Spleen (tissue), 11 donors: ENCODE measurements around the gene UNC119B. TPM values are rescaled to one million over a fixed set of nuclear protein-coding genes. Genes with fewer than 3 reads are reported as not detected.

Experiments
- DNase-seq: peaks from one replicate; pipeline ENCODE4 v3.0.0-alpha.2; 2020
- H3K27ac ChIP-seq, 8 donors: fragments of 200-600 bp; sonication (generic) in 7 of 8; 1 replicate in 4 of 8; 2 replicates in 4 of 8; pipeline versions ENCODE4 v1.5.0 to v1.8.0; 2016 to 2021; ENCODE audit warnings: inconsistent platforms in 4 of 8, mild to moderate bottlenecking in 4 of 8, moderate library complexity in 1 of 8
- H3K27me3 ChIP-seq, 7 donors: fragments of 200-600 bp; sonication (generic) in 6 of 7; replicated peaks in 1 of 7; 1 replicate in 4 of 7; 2 replicates in 3 of 7; pipeline versions ENCODE4 v1.5.0 to v1.8.0; 2016 to 2021; ENCODE audit warnings: inconsistent platforms in 3 of 7, mild to moderate bottlenecking in 1 of 7
- H3K36me3 ChIP-seq, 6 donors: fragments of 200-600 bp; sonication (generic) in 5 of 6; 1 replicate in 4 of 6; 2 replicates in 2 of 6; pipeline versions ENCODE4 v1.5.0 to v1.8.0; 2016 to 2021; ENCODE audit warnings: inconsistent platforms in 2 of 6
- H3K4me1 ChIP-seq, 6 donors: fragments of 200-600 bp; sonication (generic) in 5 of 6; 1 replicate in 3 of 6; 2 replicates in 3 of 6; pipeline versions ENCODE4 v1.5.0 to v1.8.0; 2016 to 2021; ENCODE audit warnings: inconsistent platforms in 3 of 6
- H3K4me3 ChIP-seq, 8 donors: fragments of 200-600 bp; sonication (generic) in 7 of 8; 1 replicate in 4 of 8; 2 replicates in 4 of 8; pipeline versions ENCODE4 v1.5.0 to v1.8.0; 2016 to 2021; ENCODE audit warnings: inconsistent platforms in 4 of 8, mild to moderate bottlenecking in 4 of 8, moderate library complexity in 2 of 8
- H3K9me3 ChIP-seq, 8 donors: fragments of 200-600 bp; sonication (generic) in 7 of 8; 1 replicate in 4 of 8; 2 replicates in 4 of 8; pipeline versions ENCODE4 v1.5.0 to v1.8.0; 2016 to 2021; ENCODE audit warnings: inconsistent platforms in 4 of 8
- POLR2A ChIP-seq, 3 donors: fragments of 450-650 bp; IDR thresholded peaks; one replicate each; pipeline ENCODE4 v1.5.1; 2017; ENCODE audit warnings: antibody characterized with exemption in 3 of 3, mild to moderate bottlenecking in 1 of 3
- POLR2AphosphoS5 ChIP-seq, 3 donors: sonication (generic); formaldehyde crosslinking; IDR thresholded peaks; one replicate each; pipeline ENCODE4 v1.5.1; 2017; ENCODE audit warnings: antibody characterized with exemption in 3 of 3
- WGBS, 5 donors: extraction: QIAGEN DNeasy Blood & Tissue Kit in 3 of 5; methylation state at CpG; one replicate each; pipeline versions ENCODE4 v1.1.5 to v1.1.7; 2013 to 2018; 5-methylcytosine and 5-hydroxymethylcytosine counted together
- intact Hi-C: fragments of 100-400 bp; cut with DNase I; formaldehyde crosslinking; loops from one replicate; pipeline ENCODE4 v1.15.0; 2023; ENCODE audit warnings: low total_unique reads
- polyA plus RNA-seq, 3 donors: library from polyadenylated mRNA; stranded (reverse); fragments of 200-250 nt; gene quantifications; one replicate each; pipeline ENCODE4 v1.2.1, GENCODE V29; 2013
- total RNA-seq, 7 donors: library from RNA; depleted of rRNA in 3 of 7; stranded (reverse); fragments of >200 nt in 3 of 7; fragmentation: NEBNext Ultra II Directional in 4 of 7; extraction: Animal tissue kit (Norgen Biotek cat#: 25700) in 4 of 7; gene quantifications; one replicate each; pipeline versions ENCODE4 v1.1.0 to v1.2.1, GENCODE V29; 2016 to 2021
- TF ChIP-seq, protein P1 (sequence below), 11 experiments: fragments of 200-600 bp in 7 of 11; fragments of 450-650 bp in 4 of 11; sonication (generic) in 4 of 11; IDR thresholded peaks in 8 of 11; conservative IDR thresholded peaks in 3 of 11; 1 replicate in 7 of 11; 2 replicates in 4 of 11; pipeline versions ENCODE4 v1.4.0 to v1.8.0; 2016 to 2021; ENCODE audit warnings: antibody characterized with exemption in 11 of 11, inconsistent platforms in 4 of 11, mild to moderate bottlenecking in 1 of 11
- donor health status: healthy with polysubstance abuse.
- donor health status: DM: no; HTN: no; CAD: no; lungs with moderate emphysema.
- donor health status: DM: no; HTN: no; CAD: no.
- donor health status: Bipolar disorder and iron deficiency.
- donor health status: healthy.
- donor health status: DM: no; HTN: no; CAD: no.
- donor health status: DM: yes; HTN: yes; CAD: no.

UNC119B gene
- total and polyA plus RNA-seq, 10 donors, result 5.5 to 32.2 (median 20.0) TPM

DNA sequence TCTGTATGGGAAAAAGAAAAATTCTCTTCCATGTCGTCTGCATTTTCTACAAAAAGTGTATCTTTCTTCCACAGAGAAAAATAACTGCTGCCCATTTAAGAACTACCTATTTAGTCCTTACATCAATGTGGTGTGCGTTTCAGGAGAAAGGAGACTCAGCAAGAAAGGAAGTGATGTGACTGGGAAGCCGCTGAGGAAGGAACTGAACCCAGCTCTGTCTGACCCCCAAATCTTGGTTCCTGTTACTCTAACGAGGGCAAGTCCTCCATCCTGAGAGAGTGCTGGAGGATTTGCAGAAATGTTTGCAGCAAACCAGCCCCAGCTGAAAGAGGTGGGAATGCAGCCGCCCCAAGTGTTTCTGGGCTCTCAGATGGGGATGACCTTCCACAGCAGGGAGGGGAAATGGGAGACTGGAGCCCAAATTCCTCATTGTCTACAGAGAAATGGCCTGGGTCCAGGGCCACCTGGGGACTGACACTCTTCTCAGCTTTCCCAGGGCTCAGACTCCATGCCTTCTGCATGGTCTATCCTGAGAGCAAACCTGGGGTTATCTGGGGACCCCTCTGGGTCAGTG is 30.0 kb upstream of the UNC119B start:
- DNase-seq, result no peak
- Histone ChIP-seq H3K4me1 (peaks cover 8 to 57% (median 39%) of the 10 kb centered on the region in 6 donors), H3K27me3 (no peaks in the 10 kb centered on the region), H3K27ac (peak overlapping the region in 5 of 8 donors; percentile 3 to 39 (median 10)), H3K9me3 (no peaks in the 10 kb centered on the region), H3K4me3 (no peak overlapping the region), H3K36me3 (no peaks in the 10 kb centered on the region)
- intact Hi-C loops, result no loop called here
- WGBS, 5 donors, result 29 to 41% (median 33%) methylated on average over 5 of the region's 5 CpGs
- TF ChIP-seq POLR2AphosphoS5 (IDR thresholded peaks at IDR 0.05), result no peak
- TF ChIP-seq, protein P1, sequence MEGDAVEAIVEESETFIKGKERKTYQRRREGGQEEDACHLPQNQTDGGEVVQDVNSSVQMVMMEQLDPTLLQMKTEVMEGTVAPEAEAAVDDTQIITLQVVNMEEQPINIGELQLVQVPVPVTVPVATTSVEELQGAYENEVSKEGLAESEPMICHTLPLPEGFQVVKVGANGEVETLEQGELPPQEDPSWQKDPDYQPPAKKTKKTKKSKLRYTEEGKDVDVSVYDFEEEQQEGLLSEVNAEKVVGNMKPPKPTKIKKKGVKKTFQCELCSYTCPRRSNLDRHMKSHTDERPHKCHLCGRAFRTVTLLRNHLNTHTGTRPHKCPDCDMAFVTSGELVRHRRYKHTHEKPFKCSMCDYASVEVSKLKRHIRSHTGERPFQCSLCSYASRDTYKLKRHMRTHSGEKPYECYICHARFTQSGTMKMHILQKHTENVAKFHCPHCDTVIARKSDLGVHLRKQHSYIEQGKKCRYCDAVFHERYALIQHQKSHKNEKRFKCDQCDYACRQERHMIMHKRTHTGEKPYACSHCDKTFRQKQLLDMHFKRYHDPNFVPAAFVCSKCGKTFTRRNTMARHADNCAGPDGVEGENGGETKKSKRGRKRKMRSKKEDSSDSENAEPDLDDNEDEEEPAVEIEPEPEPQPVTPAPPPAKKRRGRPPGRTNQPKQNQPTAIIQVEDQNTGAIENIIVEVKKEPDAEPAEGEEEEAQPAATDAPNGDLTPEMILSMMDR (IDR thresholded peaks at IDR 0.05 in 8 of 11, conservative IDR thresholded peaks at IDR 0.05 in 3 of 11), result no peak
- no peak for TF ChIP-seq POLR2A (IDR thresholded peaks at IDR 0.05)

DNA sequence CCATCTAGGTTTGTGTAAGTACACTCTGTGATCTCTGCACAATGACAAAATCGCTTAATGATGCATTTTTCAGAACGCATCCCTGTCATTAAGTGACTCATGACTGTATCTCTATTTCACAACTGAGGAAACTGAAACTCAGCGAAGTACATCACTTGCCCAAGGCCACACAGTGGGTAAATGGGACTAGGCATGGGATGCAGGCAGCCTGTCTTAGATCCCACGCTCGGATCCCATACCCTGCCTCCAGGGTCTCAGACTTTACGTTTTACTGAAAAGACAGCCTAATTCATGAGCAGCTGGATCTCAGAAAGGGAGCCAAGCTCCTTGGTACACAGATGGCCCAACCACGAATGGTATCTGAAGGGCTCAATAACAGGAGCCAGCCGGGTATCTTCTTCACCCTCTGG is 25.7 kb upstream of the UNC119B start:
- intact Hi-C loops, result no loop called here
- H3K36me3 ChIP-seq, result no peaks in the 10 kb centered on the region
- WGBS, 5 donors, result 57 to 73% (median 60%) methylated on average over 8 of the region's 8 CpGs
- H3K4me1 ChIP-seq, result peaks cover 28 to 60% (median 52%) of the 10 kb centered on the region in 6 donors
- DNase-seq, result no peak
- TF ChIP-seq POLR2AphosphoS5 (IDR thresholded peaks at IDR 0.05), result no peak
- TF ChIP-seq POLR2A (IDR thresholded peaks at IDR 0.05), result no peak
- TF ChIP-seq, protein P1 (IDR thresholded peaks at IDR 0.05 in 8 of 11, conservative IDR thresholded peaks at IDR 0.05 in 3 of 11), result no peak
- no peaks in the 10 kb centered on the region for H3K27me3 ChIP-seq
- peak overlapping the region in 7 of 8 donors; percentile 6 to 96 (median 92) for H3K27ac ChIP-seq
- H3K4me3 ChIP-seq, result no peak overlapping the region
- no peaks in the 10 kb centered on the region for H3K9me3 ChIP-seq

DNA sequence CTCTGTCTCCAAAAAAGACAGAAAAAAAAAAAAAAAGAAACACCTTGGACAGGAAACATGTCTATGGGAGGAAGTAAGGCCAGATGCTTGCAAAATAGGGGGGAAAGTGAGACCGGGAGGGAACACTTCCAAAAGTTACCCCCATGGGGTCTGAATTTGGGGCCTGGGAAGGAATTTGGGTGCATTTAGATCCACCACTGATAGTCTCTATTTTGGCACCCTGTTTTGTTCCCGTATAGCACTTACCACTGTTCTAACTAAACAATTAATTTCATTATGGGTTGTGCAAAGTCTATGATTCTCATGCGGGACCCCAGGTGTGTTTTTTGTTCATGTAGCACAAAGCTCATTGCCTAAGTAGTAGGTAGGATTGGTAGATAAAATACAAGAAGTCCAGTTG is 24.7 kb upstream of the UNC119B start:
- no peak for DNase-seq
- H3K4me1 ChIP-seq, result peaks cover 32 to 60% (median 52%) of the 10 kb centered on the region in 6 donors
- 33 to 54% (median 42%) methylated on average over 3 of the region's 3 CpGs for WGBS, 5 donors
- peak overlapping the region in 3 of 8 donors; percentile 82 to 98 (median 91) for H3K4me3 ChIP-seq
- no peak for TF ChIP-seq POLR2AphosphoS5 (IDR thresholded peaks at IDR 0.05)
- TF ChIP-seq, protein P1 (IDR thresholded peaks at IDR 0.05 in 8 of 11, conservative IDR thresholded peaks at IDR 0.05 in 3 of 11), result no peak
- no peak for TF ChIP-seq POLR2A (IDR thresholded peaks at IDR 0.05)
- no peaks in the 10 kb centered on the region for H3K36me3 ChIP-seq
- no peaks in the 10 kb centered on the region for H3K27me3 ChIP-seq
- peak overlapping the region in 6 of 8 donors; percentile 43 to 96 (median 93) for H3K27ac ChIP-seq
- H3K9me3 ChIP-seq, result no peaks in the 10 kb centered on the region
- intact Hi-C loops, result no loop called here

DNA sequence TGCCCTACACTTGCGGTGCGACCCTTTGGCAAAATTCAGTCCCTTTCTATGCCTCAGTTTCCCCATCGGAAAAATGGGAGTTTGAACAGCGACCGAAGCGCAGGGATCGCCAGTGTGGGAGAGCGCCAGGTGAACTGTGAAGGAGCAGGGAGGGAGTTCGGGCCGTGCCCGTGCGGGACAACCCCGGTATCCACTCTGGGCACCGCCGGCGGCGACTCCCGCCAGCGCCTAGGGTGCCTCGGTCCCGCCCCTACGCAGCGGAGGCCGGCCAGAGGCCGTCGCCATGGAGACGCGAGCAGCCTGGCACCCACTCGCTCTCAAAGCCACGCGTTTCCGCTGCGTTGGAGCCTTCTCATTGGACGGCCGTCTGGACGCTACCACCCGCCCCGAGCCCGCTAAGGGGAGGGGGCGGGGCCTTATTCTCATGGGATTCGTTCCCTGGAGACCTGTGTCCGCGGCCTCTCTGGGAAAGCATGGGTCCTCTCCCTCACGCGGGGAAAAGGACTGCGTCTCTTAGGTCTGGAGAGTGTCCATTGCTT is 24.0 kb upstream of the UNC119B start:
- DNase-seq, result peak; percentile 99
- Histone ChIP-seq H3K9me3 (no peaks in the 10 kb centered on the region), H3K36me3 (no peaks in the 10 kb centered on the region), H3K27ac (peak overlapping the region; percentile 86 to 96 (median 93)), H3K4me3 (peak overlapping the region; percentile 81 to 98 (median 95)), H3K4me1 (peaks cover 34 to 63% (median 57%) of the 10 kb centered on the region in 6 donors), H3K27me3 (no peaks in the 10 kb centered on the region)
- 0 to 1% (median 1%) methylated on average over 44 to 46 of the region's 46 CpGs for WGBS, 5 donors
- intact Hi-C loops, result no loop called here
- TF ChIP-seq POLR2AphosphoS5 (IDR thresholded peaks at IDR 0.05), result peak; percentile 45 to 79 (median 70)
- TF ChIP-seq, protein P1 (IDR thresholded peaks at IDR 0.05 in 8 of 11, conservative IDR thresholded peaks at IDR 0.05 in 3 of 11), result no peak
- TF ChIP-seq POLR2A (IDR thresholded peaks at IDR 0.05), result peak in 1 of 3 donors; percentile 63
